Stomach (tissue), 9 donors: ENCODE data around the gene LSM7. TPM values are rescaled to one million over a fixed set of nuclear protein-coding genes. Genes with fewer than 3 reads are reported as not detected.

ENCODE experiments used
- DNase-seq, 2 donors: peaks; one replicate each; pipeline versions ENCODE4 v3.0.0 to v3.0.0-alpha.2; 2013 to 2019
- H3K27ac ChIP-seq, 5 donors: fragments of 200-600 bp in 4 of 5; sonication (generic) in 4 of 5; one replicate each; pipeline ENCODE4 v1.5.1; 2013 to 2019; ENCODE audit warnings: mild to moderate bottlenecking in 1 of 5, moderate library complexity in 1 of 5
- H3K27me3 ChIP-seq, 3 donors: fragments of 200-600 bp; sonication (generic); one replicate each; pipeline ENCODE4 v1.5.1; 2017 to 2019; ENCODE audit warnings: mixed run types in 1 of 3
- H3K36me3 ChIP-seq, 4 donors: fragments of 200-600 bp; sonication (generic); 1 replicate in 3 of 4; 2 replicates in 1 of 4; pipeline ENCODE4 v1.5.1; 2016 to 2019
- H3K4me1 ChIP-seq, 4 donors: fragments of 200-600 bp; sonication (generic); one replicate each; pipeline ENCODE4 v1.5.1; 2016 to 2019
- H3K4me3 ChIP-seq, 4 donors: fragments of 200-600 bp; sonication (generic) in 3 of 4; one replicate each; pipeline ENCODE4 v1.5.1; 2016 to 2019; ENCODE audit warnings: mild to moderate bottlenecking in 1 of 4
- H3K9me3 ChIP-seq, 4 donors: fragments of 200-600 bp; sonication (generic); one replicate each; pipeline ENCODE4 v1.5.1; 2016 to 2019
- CTCF ChIP-seq, 7 experiments: fragments of 450-650 bp in 4 of 7; fragments of 200-600 bp in 3 of 7; sonication (generic) in 3 of 7; IDR thresholded peaks; one replicate each; pipeline ENCODE4 v1.5.1; 2016 to 2019; ENCODE audit warnings: antibody characterized with exemption in 7 of 7, control low read depth in 2 of 7, mild to moderate bottlenecking in 1 of 7
- EP300 ChIP-seq: sonication (generic); formaldehyde crosslinking; IDR thresholded peaks from one replicate; pipeline ENCODE4 v1.6.1; 2017; ENCODE audit warnings: antibody characterized with exemption
- POLR2A ChIP-seq, 4 donors: fragments of 450-650 bp; IDR thresholded peaks; one replicate each; pipeline ENCODE4 v1.6.1; 2016; ENCODE audit warnings: antibody characterized with exemption in 4 of 4, control low read depth in 2 of 4, mild to moderate bottlenecking in 1 of 4, moderate library complexity in 1 of 4
- POLR2AphosphoS5 ChIP-seq, 3 donors: sonication (generic); formaldehyde crosslinking; IDR thresholded peaks; one replicate each; pipeline ENCODE4 v1.6.1; 2016; ENCODE audit warnings: antibody characterized with exemption in 3 of 3
- WGBS, 5 donors: extraction: QIAGEN DNeasy Blood & Tissue Kit in 3 of 5; methylation state at CpG; one replicate each; pipeline versions ENCODE4 v1.1.5 to v1.1.7; 2013 to 2018; 5-methylcytosine and 5-hydroxymethylcytosine counted together
- intact Hi-C: fragments of 100-400 bp; cut with DNase I; formaldehyde crosslinking; loops from one replicate; pipeline ENCODE4 v1.15.1; 2023; ENCODE audit warnings: low total_unique reads
- polyA plus RNA-seq, 3 donors: library from polyadenylated mRNA; stranded (reverse); fragments of 200-250 nt; gene quantifications; one replicate each; pipeline ENCODE4 v1.2.3, GENCODE V29; 2013
- total RNA-seq, 5 donors: library from RNA; depleted of rRNA; stranded (reverse); fragments of >200 nt; gene quantifications; one replicate each; pipeline versions ENCODE4 v1.1.0 to v1.2.3, GENCODE V29; 2014 to 2016
- donor health status: healthy with polysubstance abuse.
- donor health status: Bipolar disorder and iron deficiency.
- donor health status: healthy.

LSM7 gene
- total and polyA plus RNA-seq, 8 donors: 9.8 to 332 (median 87.5) TPM

GRCh38 chr19:2356036-2356646 is 27.8 kb upstream of the LSM7 start:
- peaks cover 12 to 48% (median 40%) of the 10 kb centered on the region in 4 donors for H3K36me3 ChIP-seq
- no peak overlapping the region for H3K27ac ChIP-seq
- intact Hi-C loops: no loop called here
- no peaks in the 10 kb centered on the region for H3K9me3 ChIP-seq
- peaks cover 0 to 31% (median 14%) of the 10 kb centered on the region in 3 donors for H3K27me3 ChIP-seq
- 75 to 82% (median 79%) methylated on average over 21 of the region's 21 CpGs for WGBS, 5 donors
- H3K4me1 ChIP-seq: peaks cover 0 to 9% (median 3%) of the 10 kb centered on the region in 4 donors
- TF ChIP-seq POLR2A (IDR thresholded peaks at IDR 0.05): no peak
- TF ChIP-seq CTCF (IDR thresholded peaks at IDR 0.05): no peak
- no peak for TF ChIP-seq EP300
- no peak for TF ChIP-seq POLR2AphosphoS5 (IDR thresholded peaks at IDR 0.05)
- DNase-seq: no peak
- H3K4me3 ChIP-seq: no peak overlapping the region

- Histone ChIP-seq H3K9me3 (no peaks in the 10 kb centered on the region), H3K27me3 (peaks cover 0 to 24% (median 8%) of the 10 kb centered on the region in 3 donors), H3K4me3 (no peak overlapping the region), H3K27ac (no peak overlapping the region), H3K36me3 (peaks cover 12 to 56% (median 47%) of the 10 kb centered on the region in 4 donors), H3K4me1 (peaks cover 0 to 6% (median 3%) of the 10 kb centered on the region in 4 donors)
- intact Hi-C loops: no loop called here
- WGBS, 5 donors: 81 to 87% (median 84%) methylated on average over 23 to 24 of the region's 24 CpGs
- no peak for TF ChIP-seq CTCF (IDR thresholded peaks at IDR 0.05)
- TF ChIP-seq POLR2AphosphoS5 (IDR thresholded peaks at IDR 0.05): no peak
- no peak for TF ChIP-seq POLR2A (IDR thresholded peaks at IDR 0.05)
- TF ChIP-seq EP300: no peak
- DNase-seq: no peak
Observed at GRCh38 chr19:2355168-2356035, 27.0 kb upstream of the LSM7 start.

- no peak overlapping the region for H3K4me3 ChIP-seq
- WGBS, 5 donors: 88 to 94% (median 91%) methylated on average over 9 to 17 of the region's 17 CpGs
- DNase-seq: no peak
Observed at GRCh38 chr19:2354670-2355069, 26.3 kb upstream of the LSM7 start.

More at GRCh38 chr19:2354670-2355069, 26.3 kb upstream of the LSM7 start:
- peaks cover 0 to 16% (median under 1%) of the 10 kb centered on the region in 3 donors for H3K27me3 ChIP-seq
- no peaks in the 10 kb centered on the region for H3K9me3 ChIP-seq
- intact Hi-C loops: no loop called here
- H3K27ac ChIP-seq: no peak overlapping the region
- no peaks in the 10 kb centered on the region for H3K4me1 ChIP-seq
- no peak for TF ChIP-seq POLR2AphosphoS5 (IDR thresholded peaks at IDR 0.05)
- TF ChIP-seq POLR2A (IDR thresholded peaks at IDR 0.05): no peak
- no peak for TF ChIP-seq CTCF (IDR thresholded peaks at IDR 0.05)
- no peak for TF ChIP-seq EP300
- peaks cover 12 to 63% (median 54%) of the 10 kb centered on the region in 4 donors for H3K36me3 ChIP-seq
